GM19023 (cell line): Measurements from ENCODE around the gene MAGEA6.
"Not testable (repeated sequence)": the region's sequence is repeated elsewhere in the genome, so short reads cannot be mapped to it uniquely, and the experiment has no call there.

Experiments used
- ATAC-seq: cut with Tn5 transposase; IDR thresholded peaks from one replicate; pipeline ENCODE4 v1.9.1; 2021; ENCODE audit warnings: mild to moderate bottlenecking, moderate library complexity; ENCODE audit not compliant: unreplicated experiment

The MAGEA6 gene

GRCh38 chrX:152734143-152734858 is 35.2 kb downstream of the MAGEA6 start:
- not testable (repeated sequence) for ATAC-seq

DNA sequence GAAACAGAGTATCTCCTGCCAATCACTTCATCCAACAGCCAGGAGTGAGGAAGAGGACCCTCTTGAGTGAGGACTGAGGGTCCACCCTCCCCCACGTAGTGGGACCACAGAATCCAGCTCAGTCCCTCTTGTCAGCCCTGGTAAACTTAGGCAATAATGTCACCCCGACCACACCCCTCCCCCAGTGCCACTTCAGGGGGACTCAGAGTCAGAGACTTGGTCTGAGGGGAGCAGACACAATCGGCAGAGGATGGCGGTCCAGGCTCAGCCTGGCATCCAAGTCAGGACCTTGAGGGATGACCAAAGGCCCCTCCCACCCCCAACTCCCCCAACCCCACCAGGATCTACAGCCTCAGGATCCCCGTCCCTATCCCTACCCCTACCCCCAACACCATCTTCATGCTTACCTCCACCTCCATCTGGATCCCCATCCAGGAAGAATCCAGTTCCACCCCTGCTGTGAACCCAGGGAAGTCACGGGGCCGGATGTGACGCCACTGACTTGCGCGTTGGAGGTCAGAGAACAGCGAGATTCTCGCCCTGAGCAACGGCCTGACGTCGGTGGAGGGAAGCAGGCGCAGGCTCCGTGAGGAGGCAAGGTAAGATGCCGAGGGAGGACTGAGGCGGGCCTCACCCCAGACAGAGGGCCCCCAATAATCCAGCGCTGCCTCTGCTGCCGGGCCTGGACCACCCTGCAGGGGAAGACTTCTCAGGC is 36.1 kb downstream of the MAGEA6 start, which contains the start of the genes CSAG1 and MAGEA12:
TSS of gene CSAG1 (minus strand) at position 461 of the 715 bp plus-strand sequence. CDS start 1,261 bp downstream, outside the sequence.
TSS of gene MAGEA12 (plus strand) at position 497 of the 715 bp plus-strand sequence. CDS start 2,405 bp downstream, outside the sequence.
- no peak for ATAC-seq

GRCh38 chrX:152725409-152725808 is 44.1 kb downstream of the MAGEA6 start:
- no peak for ATAC-seq
